CD4-positive, alpha-beta T cell (primary cell): ENCODE data around the gene PTPRD. TPM values are rescaled to one million over a fixed set of nuclear protein-coding genes. Genes with fewer than 3 reads are reported as not detected.

Experiments
- ATAC-seq: fragments of 200-7000 bp; cut with Tn5 transposase; one replicate; pipeline ENCODE4 v1.10.0; 2022; ENCODE audit warnings: mild to moderate bottlenecking; ENCODE audit not compliant: poor library complexity
- CTCF ChIA-PET: fragments of 350-600 bp; sonication (Branson Sonifier 250); formaldehyde crosslinking; loops from one replicate; lab custom pipeline; 2021; ENCODE audit warnings: antibody characterized with exemption, inconsistent platforms; lab: Charles Lee
- POLR2A ChIA-PET: fragments of 350-600 bp; sonication (Branson Sonifier 250); formaldehyde crosslinking; loops from one replicate; lab custom pipeline; 2021; ENCODE audit warnings: antibody characterized with exemption, inconsistent platforms; lab: Charles Lee
- DNase-seq, 14 experiments: peaks; one replicate each; pipeline ENCODE4 v3.0.0-alpha.2; 2013 to 2020; ENCODE audit warnings: mixed read lengths in 2 of 14
- H3K27ac ChIP-seq, 2 donors: one replicate each; pipeline versions ENCODE4 v1.5.1 to v1.7.0; 2013; ENCODE audit warnings: low read length in 2 of 2, low read depth in 1 of 2, mild to moderate bottlenecking in 1 of 2
- H3K27me3 ChIP-seq, 2 experiments: 1 replicate in 1 of 2; 2 replicates in 1 of 2; pipeline versions ENCODE4 v1.6.1 to v1.7.0; 2013; ENCODE audit warnings: low read length in 2 of 2, control low read depth in 1 of 2, mild to moderate bottlenecking in 1 of 2, moderate library complexity in 1 of 2; ENCODE audit not compliant: insufficient read depth in 2 of 2, control insufficient read depth in 1 of 2
- H3K36me3 ChIP-seq: one replicate; pipeline ENCODE4 v1.6.1; 2013; ENCODE audit warnings: low read length, control low read depth; ENCODE audit not compliant: insufficient read depth
- H3K4me1 ChIP-seq: one replicate; pipeline ENCODE4 v1.6.1; 2013; ENCODE audit warnings: low read length, control low read depth; ENCODE audit not compliant: insufficient read depth
- H3K4me3 ChIP-seq: one replicate; pipeline ENCODE4 v1.5.1; 2013; ENCODE audit warnings: mild to moderate bottlenecking, low read length, moderate library complexity
- H3K9me3 ChIP-seq, 2 experiments: 1 replicate in 1 of 2; 2 replicates in 1 of 2; pipeline versions ENCODE4 v1.6.1 to v1.7.0; 2013; ENCODE audit warnings: low read length in 2 of 2, mild to moderate bottlenecking in 2 of 2, control low read depth in 1 of 2, moderate library complexity in 1 of 2; ENCODE audit not compliant: control insufficient read depth in 1 of 2, insufficient read depth in 1 of 2
- H3K27ac Mint-ChIP-seq: one replicate; pipeline ENCODE4 v1.8.0; 2020; ENCODE audit warnings: mixed read lengths
- H3K27me3 Mint-ChIP-seq: one replicate; pipeline ENCODE4 v1.8.0; 2021; ENCODE audit warnings: mixed read lengths
- H3K36me3 Mint-ChIP-seq: one replicate; pipeline ENCODE4 v1.8.0; 2021; ENCODE audit warnings: low read depth, mixed read lengths
- H3K4me1 Mint-ChIP-seq: one replicate; pipeline ENCODE4 v1.8.0; 2021; ENCODE audit warnings: low read depth, mixed read lengths
- H3K4me3 Mint-ChIP-seq: one replicate; pipeline ENCODE4 v1.8.0; 2020; ENCODE audit warnings: mild to moderate bottlenecking, mixed read lengths
- H3K9me3 Mint-ChIP-seq: one replicate; pipeline ENCODE4 v1.8.0; 2020; ENCODE audit warnings: mixed read lengths
- CTCF ChIP-seq: fragments of 200-600 bp; IDR thresholded peaks from one replicate; pipeline ENCODE4 v1.8.0; 2022; ENCODE audit warnings: antibody characterized with exemption, mild to moderate bottlenecking
- intact Hi-C, 2 experiments: fragments of 100-400 bp; cut with DNase I in 1 of 2; cut with micrococcal nuclease in 1 of 2; formaldehyde crosslinking; loops; one replicate each; pipeline versions ENCODE4 v1.15.1 to v1.9.0; 2023 to 2025; cut with DNase I, micrococcal nuclease
- total RNA-seq, 174 experiments: library from RNA in 2 of 174; stranded (reverse) in 2 of 174; gene quantifications; one replicate each; pipeline ENCODE4 v1.2.3 and lab custom pipeline; 2021 to 2026

Gene PTPRD
- total RNA-seq, 2 experiments from 2014 or later: not detected

- no peaks in the 10 kb centered on the region for H3K9me3 Mint-ChIP-seq
- DNase-seq (no peak), ATAC-seq (no peak)
- H3K4me1 ChIP-seq: no peaks in the 10 kb centered on the region
- no peaks in the 10 kb centered on the region for H3K9me3 ChIP-seq
- H3K36me3 ChIP-seq: no peaks in the 10 kb centered on the region
- H3K4me3 ChIP-seq: no peak overlapping the region
- intact Hi-C loops: no loop called here
- no peaks in the 10 kb centered on the region for H3K4me1 Mint-ChIP-seq
- CTCF ChIA-PET: no interaction called here
- POLR2A ChIA-PET: no interaction called here
- peaks cover 0 to 3% of the 10 kb centered on the region in 2 experiments for H3K27me3 ChIP-seq
- H3K4me3 Mint-ChIP-seq: no peak overlapping the region
- no peak for TF ChIP-seq CTCF
- H3K27me3 Mint-ChIP-seq: no peaks in the 10 kb centered on the region
- no peaks in the 10 kb centered on the region for H3K36me3 Mint-ChIP-seq
- no peak overlapping the region for H3K27ac ChIP-seq
- H3K27ac Mint-ChIP-seq: no peak overlapping the region
Observed at GRCh38 chr9:8448226-8448625, 2164.6 kb downstream of the PTPRD start.

- ATAC-seq (no peak), DNase-seq (no peak)
- Mint-ChIP-seq H3K4me3 (no peak overlapping the region), H3K4me1 (no peaks in the 10 kb centered on the region), H3K9me3 (no peaks in the 10 kb centered on the region), H3K36me3 (no peaks in the 10 kb centered on the region), H3K27me3 (no peaks in the 10 kb centered on the region), H3K27ac (no peak overlapping the region)
- TF ChIP-seq CTCF: no peak
- Histone ChIP-seq H3K4me3 (no peak overlapping the region), H3K9me3 (no peaks in the 10 kb centered on the region), H3K4me1 (no peaks in the 10 kb centered on the region), H3K27ac (no peak overlapping the region), H3K27me3 (peaks cover 0 to 3% of the 10 kb centered on the region in 2 experiments), H3K36me3 (no peaks in the 10 kb centered on the region)
- ChIA-PET CTCF (no interaction called here), POLR2A (no interaction called here)
- intact Hi-C loops: no loop called here
Observed at GRCh38 chr9:8447601-8448000, 2165.2 kb downstream of the PTPRD start.

GRCh38 chr9:8437876-8438275, 2174.9 kb downstream of the PTPRD start:
- Mint-ChIP-seq H3K27me3 (no peaks in the 10 kb centered on the region), H3K4me1 (no peaks in the 10 kb centered on the region), H3K4me3 (no peak overlapping the region), H3K9me3 (no peaks in the 10 kb centered on the region), H3K27ac (no peak overlapping the region), H3K36me3 (no peaks in the 10 kb centered on the region)
- ChIA-PET POLR2A (no interaction called here), CTCF (no interaction called here)
- intact Hi-C loops: no loop called here
- Histone ChIP-seq H3K9me3 (no peaks in the 10 kb centered on the region), H3K27me3 (no peaks in the 10 kb centered on the region), H3K27ac (no peak overlapping the region), H3K36me3 (no peaks in the 10 kb centered on the region), H3K4me1 (no peaks in the 10 kb centered on the region), H3K4me3 (no peak overlapping the region)
- DNase-seq (no peak), ATAC-seq (no peak)
- TF ChIP-seq CTCF: no peak
